NCI-H2171 treated with DMSO at 0.1 percent for 48 hours (cell line): ENCODE data around the gene MS4A18.
A peak's percentile ranks its signal among the peaks of the same experiment; 100 is the strongest.

ENCODE experiments used
- DNase-seq: peaks from one replicate; lab custom pipeline; 2025; lab: John Stamatoyannopoulos, UW

MS4A18 gene

DNA sequence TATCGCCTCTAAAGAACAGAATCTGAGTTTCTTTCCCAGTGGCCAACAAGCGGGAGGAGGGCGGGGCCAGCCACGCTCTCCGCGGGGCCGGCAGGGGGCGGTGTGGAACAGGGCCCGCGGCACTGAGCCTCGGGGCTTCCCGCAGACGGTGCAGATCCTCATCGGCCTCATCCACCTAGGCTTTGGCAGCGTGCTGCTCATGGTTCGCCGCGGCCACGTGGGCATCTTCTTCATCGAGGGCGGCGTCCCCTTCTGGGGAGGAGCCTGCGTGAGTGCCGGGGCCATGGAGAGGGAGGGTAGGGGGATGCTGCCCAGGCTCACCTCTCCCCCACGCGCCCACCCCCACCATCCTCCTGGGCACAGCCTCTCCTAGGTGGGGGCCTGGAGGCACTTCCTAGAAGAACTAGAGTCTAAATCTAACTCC, 42.9 kb downstream of the MS4A18 start:
- DNase-seq: no peak

DNA sequence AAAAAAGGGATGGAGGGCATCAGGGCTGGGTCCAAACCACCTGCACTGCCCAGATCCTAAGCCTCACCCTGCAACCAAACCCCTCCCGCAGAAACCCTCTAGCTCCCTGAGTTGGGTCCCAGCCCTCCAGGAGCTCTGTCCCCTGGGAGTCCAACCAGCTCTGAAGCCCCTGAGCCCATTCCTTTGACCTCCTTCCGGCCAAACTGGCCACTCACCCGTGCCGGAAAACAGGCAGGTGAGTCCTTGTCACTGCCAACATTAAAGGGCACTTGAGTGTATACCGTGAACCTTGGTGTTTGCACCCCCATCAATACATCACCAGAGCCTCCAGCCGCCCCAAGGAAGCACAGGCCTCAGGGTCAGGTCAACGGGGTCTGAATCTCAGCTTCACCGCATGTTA, 43.7 kb downstream of the MS4A18 start:
- no peak for DNase-seq

DNA sequence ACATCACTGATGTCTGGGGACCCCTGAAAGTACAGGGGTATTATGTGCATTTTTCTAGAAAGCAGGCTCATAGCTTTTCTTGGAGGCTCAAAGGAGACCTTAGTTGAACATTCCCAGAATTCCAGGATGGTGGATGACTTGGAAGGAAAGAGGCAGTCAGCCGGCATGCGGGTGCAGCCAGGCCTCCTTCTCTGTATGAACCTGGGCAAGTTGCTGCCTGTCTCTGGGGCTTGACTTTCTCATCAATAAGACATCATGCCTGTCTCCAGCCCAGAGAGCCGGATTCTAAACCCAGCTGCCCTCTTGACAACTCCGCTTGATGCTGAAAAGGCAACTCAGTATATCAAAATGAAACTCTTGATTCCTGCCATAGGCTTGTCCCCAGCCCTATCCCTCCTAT, 44.8 kb downstream of the MS4A18 start:
- DNase-seq: no peak

DNA sequence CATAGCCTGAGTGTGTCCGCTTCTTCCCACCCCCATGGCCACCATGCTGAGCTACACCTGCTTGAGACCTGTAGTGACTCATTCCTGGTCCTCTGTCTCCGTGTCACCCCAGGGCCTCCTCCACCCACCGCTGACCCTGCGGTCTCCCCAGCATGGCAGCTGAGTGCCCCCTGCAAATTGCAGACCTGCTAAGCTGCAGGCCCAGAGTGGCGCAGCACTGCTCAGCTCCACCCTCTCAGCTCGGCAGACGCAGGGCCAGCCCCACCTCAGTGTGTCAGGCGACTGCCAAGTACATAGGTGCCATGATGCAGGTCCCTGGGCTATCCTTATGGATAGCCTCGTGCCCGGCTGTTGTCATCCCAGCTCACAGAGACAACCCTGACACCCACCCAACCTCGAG, 45.3 kb downstream of the MS4A18 start:
- DNase-seq: no peak

DNA sequence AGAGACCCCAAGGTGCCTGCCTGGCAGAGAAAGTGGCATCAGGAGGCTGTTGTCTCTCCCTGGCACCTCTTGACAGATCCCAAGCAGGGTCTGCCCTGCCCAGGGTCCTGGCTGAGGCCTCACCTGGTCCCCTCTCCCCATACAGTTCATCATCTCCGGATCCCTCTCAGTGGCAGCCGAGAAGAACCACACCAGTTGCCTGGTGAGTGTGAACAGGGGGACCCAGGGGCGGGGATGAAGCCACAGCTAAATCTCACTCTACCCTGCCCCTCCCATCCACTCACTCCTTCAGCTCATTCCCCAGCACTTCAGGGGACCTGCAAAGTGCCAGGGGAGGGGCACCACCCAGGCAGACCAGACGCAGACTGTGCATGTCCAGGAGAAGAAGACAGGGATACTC, 46.6 kb downstream of the MS4A18 start:
- DNase-seq: no peak

DNA sequence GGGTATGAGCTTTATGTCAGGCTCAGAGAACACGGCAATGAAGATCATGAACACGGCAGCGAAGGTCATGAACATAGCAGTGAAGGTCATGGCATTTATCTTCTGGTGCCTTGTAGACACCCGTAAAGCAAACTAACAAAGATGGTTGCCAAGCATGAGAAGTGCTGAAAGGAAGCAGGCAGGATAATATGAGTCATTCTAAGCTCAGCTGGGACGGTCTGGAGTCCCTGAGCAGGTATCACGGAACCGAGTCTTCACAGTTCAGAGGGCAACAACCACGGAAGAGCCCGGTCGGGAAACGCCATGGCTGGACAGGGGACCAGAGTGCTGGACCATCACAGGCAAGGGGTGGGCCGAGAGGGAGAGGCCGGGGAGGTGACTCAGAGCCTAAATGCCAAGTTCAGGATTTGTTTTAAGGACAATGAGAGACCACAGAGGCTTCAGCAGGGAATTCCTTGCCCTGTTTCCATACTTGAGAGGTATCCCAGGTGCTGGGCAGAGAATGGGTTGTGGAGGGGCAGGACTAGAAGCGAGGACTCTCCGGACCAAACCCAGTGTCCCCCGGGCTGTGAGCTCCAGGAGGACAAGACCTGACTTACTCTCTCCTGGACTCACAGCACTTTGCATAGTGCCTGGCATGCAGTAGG, 47.5 kb downstream of the MS4A18 start:
- DNase-seq: no peak

DNA sequence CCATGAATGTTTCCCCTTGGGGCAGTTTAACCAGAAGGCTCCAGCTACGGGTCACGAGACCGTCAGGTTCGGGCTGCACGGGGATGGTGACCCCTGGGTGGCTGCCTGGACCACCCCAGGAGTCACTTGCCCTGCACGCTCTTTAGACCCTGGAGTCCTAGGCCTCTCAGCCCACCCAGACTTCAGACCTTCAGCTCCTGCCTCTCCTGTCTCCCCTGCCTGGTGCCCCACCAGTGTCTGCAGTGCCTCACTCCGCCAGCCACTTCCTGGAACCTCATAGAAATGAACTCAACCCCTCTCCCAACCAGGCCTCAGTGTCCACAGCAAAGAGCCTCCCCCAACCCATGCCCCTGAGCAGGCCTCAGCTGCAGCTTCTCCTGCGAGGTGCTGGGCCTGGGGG, 48.1 kb downstream of the MS4A18 start:
- no peak for DNase-seq

DNA sequence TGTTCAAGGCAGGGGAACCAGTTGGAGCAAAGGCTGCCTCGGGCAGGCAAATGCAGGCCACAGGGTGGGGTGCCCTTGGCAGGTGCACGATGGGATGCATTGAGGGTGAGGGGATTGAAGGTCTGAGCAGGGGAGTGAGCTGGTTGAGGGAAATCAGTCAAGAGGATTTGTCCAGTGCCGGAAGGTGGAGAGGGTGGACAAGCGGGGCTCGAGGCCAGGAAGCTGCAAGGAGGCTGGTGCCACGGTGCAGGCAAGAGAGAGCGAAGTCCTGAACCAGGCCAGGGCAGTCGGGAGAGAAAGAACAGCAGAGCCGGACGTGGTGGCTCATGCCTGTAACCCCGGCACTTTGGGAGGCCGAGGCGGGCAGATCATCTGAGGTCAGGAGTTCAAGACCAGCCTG, 50.2 kb downstream of the MS4A18 start:
- no peak for DNase-seq

DNA sequence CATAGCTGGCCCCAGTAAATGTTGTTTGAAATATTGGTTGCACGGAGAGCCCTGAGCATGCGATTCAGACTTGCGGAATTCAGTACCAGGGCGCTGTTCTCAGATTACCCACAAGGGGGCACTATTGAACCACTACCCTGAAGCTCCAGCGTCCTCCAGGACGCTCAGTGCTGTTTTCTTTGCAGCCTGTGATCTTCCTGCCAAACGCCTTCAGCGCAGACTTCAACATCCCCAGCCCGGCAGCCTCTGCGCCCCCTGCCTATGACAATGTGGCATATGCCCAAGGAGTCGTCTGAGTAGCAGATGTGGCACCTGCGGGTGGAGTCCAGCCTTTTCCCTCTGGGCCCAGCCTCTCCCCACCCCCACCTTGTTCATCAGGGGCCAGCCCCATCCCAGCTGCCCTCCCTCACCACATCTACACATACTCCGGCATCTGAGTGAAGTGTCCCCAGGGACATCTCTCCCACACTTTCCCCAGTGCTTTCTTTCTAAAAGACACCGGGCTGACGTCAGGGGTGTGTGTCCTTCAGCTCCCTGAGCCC, 51.0 kb downstream of the MS4A18 start:
- DNase-seq: peak; percentile 98

DNA sequence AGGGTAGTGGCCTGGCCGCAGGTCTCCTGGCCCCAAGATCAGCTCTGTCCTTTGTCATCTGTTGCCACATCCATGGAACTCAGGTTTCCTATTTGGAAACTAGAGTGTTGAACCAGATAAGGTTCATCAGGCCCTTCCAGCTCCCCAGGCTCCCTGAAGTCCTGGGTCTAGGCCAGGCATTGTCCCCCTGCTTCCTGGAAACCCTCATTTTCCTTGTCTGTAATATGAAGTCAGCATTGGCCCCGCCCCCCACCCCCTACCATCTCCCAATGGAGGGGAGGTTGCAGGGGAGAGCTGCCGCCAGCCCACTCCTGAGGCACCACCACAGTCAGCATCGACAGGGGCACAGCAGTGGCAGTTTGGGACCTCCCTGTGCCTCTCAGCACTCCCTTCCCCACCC, 51.6 kb downstream of the MS4A18 start:
- DNase-seq: no peak

DNA sequence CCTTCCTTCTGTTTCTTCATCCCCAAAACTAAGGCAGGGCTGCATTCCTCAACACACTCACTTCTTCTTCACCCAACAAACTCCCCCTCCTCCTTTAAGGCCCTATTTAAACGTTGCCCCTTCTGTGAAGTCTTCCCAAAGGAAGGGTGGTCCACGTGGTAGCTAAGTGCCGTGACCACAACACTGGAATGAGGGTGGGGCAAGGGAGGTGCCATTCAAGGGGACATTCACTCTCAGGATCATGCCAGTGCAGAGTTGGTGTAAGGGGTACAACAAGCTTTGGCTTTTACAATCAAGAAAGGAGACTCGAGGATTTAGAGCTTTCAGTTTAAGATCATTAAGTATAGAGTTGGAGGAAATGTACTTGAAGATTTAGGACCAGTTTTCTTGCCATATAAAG, 52.6 kb downstream of the MS4A18 start:
- no peak for DNase-seq

DNA sequence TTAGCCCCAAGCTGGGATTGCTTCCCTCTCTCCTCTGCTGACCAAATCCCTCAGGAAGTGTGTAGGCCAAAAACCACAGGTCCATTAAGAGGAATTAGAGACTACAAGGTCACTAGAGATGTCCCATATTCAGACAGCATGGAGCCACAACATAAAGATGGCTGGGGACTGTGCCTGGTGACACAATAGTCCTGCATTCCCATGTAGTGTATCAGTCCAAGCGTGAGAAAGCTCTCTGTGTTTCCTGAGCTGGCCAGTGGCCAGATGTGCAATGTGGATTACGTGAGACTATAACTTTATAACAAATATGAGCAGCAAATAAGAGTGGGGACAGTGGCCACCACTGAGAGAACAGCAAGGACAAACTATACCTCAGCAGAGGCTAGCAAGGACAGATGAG, 53.1 kb downstream of the MS4A18 start:
- DNase-seq: no peak

DNA sequence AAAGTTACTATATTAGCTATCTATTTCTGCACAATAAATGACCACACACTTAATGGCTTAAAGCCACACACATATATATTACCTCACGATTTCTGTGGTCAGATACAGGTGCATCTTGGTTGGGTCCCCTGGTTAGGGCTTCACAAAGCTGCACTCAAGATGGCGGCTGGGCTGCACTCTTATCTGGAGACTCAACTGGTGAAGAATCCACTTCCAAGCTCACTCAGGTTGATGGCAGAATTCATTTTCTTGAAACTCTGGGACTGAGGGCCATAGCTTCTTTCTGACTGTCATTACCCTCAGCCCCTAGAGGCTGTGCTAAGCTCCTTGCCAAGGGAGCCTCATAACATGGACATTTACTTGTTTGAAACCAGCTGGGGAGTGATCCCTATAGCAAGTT, 55.5 kb downstream of the MS4A18 start:
- DNase-seq: no peak

DNA sequence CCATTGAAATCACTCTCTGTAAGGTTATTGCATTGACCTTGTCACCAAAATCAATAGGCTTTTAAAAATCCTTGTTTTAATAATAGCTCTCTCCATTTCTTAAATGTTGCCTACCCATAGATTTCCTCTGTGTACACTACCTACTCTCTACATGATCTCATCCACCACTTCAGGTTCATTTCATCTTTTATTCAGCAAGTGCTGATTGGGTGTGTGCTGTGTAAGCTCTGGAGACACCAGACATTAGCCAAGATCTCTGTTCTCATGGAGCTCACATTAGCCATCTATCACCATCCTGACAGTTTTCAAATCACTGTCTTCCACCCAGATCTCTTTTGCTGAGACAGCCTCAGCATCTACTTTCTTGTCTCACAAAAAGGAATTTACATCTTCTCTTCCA, 56.3 kb downstream of the MS4A18 start:
- no peak for DNase-seq

DNA sequence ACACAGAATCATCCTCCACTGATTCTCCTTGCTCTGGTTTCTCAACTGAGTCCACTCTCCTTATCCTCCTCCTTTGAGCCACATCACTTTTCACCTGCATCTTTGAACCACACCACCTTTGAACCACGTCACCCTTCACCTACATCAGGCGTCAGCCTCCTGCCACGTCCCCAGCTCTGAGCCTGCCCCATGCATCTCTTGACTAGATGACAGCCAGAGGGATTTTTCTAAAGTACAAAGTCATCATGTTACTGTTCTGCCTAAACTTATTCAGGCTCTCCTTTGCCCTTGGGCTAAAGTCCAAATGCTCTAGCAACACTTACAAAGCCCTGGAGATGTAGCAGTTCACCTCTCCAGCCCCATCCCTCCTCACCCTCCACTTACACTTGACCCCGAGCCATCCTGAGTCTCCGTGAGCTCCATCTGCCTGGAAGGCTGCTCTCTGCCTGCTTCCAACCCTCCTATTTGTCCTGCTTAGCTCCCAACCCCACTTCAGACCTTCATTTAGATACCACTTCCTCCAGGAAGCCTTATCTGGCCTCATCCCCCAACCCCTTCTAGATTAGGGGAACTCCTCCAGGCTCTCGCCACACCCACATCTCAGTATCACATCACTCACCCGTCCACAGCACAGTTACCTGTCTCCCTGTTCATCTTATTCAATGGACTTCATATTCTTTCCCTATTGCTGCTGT, 56.9 kb downstream of the MS4A18 start:
- no peak for DNase-seq

DNA sequence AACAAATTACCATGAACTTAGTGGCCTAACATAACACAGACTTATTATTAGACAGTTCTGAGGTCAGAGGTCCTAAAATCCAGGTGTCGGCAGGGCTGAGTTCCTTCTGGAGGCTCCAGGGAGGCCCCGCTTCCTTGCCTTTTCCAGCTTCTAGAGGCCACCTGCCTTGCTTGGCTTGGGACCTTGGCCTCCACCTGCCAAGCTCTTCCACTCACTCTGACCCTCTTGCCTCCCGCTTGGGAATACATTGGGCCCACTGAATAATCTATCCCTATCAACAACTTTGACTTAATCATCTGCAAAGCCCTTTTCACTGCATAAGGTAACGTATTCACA, 57.4 kb downstream of the MS4A18 start:
- no peak for DNase-seq

DNA sequence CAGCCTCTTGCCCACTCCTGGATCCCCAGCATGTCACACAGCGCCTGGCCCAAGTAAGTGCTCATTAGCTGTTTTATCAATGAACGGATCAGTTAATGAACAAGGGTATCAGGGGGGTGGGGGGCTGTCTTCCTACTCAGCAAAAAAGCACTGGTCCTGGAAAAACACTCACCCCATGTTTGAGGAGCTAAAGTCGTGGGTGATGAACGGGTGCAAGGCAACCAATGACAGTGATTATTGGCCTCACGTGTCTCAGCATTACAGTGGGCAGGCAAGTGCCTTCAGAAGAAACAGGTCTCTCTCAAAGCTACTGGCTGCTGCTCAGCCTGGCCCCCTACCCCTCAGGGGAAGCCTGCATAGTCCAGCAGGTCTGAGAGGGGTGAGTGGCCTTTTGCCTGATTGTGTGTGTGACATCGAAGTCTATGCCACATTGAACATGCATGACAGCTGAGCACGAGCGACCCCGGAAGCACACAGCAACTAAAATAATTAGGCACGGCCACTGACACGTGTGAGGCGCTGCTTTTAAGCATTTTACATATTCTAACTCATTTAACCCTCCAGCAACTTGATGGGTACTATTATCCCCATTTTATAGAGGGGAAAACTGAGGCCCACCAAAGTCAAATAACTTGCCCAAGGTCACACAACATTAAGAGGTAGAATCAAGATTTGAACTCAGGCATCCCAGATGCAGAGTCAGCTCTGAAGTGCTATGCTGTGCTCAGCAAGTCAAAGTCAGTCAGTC, 58.0 kb downstream of the MS4A18 start:
- no peak for DNase-seq

DNA sequence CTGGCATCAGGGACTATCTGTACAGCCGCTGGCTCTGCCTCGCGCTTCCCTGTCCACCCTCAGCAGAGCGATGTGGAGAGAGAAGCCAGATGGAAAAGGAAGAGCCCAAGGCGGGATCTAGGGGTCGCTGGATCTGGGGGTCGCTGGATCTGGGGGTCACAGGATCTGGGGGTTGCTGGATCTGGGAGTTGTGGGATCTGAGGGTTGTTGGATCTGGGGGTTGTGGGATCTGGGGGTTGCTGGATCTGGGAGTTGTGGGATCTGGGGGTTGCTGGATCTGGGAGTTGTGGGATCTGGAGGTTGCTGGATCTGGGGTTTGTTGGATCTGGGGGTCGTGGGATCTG, 58.6 kb downstream of the MS4A18 start:
- DNase-seq: no peak

DNA sequence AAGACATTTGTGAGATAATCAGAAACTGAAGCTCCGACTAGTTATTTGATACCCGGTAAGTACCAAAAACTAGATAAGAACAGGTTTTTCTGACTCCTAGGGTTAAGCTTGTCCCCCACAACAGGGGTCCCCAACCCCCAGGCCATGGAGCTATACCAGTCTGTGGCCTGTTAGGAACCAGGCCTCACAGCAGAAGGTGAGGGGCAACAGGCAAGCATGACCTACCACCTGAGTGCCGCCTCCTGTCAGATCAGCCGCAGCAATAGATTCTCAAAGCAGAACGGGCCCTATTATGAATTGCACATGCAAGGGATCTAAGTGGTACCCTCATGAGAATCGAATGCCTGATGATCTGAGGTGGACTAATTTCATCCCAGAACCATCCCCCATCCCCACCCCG, 59.4 kb downstream of the MS4A18 start:
- DNase-seq: no peak

DNA sequence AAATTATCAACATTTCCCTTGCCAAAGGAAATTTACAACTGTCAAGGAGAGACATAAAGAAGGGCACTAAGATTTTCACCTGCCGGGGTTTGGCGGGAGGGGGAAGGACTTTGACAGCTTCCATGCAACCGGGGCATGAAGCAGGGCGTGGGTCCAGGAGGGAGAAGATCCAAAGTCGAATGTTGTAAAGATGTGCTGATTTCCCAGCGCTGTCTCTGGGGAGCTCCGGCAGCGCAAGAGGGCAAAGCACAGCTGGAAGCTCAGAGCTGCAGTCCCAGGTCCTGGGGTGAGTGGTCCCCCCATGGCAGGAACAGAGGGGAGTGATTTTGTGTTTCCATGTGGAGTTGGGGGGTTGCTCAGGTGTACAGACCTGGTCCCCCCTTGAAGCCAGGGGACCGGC, 60.6 kb downstream of the MS4A18 start, which contains the start of gene MS4A10:
Gene MS4A10, plus strand, starts transcription at position 198 of the 400 bp plus-strand sequence. CDS start 5,003 bp downstream, outside the sequence.
- DNase-seq: no peak

DNA sequence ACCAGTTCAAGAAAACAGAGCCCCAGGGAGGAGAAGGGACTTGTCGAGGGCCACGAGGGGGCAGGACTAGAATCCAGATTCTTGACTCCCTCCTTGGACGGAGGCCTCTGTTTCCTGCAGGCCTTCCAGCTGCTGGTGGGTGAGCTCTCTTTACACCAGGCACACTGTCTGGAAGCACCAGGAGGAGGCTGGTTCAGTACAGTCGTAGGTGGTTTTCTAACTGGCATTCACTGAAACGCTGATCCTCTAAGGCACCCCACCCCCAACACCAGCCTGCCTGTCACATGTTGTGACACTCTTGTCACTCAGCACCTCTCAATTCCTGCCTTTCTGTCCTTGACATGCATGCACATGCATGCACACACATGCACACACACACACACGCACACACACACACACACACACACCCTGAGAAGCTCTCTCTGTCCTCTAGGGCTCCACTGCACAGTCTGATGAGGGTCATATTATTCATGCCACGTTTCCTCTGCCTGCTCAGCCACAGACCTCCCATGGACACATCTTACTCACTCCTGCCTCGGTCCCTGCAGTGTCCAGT, 61.4 kb downstream of the MS4A18 start:
- DNase-seq: peak; percentile 36

DNA sequence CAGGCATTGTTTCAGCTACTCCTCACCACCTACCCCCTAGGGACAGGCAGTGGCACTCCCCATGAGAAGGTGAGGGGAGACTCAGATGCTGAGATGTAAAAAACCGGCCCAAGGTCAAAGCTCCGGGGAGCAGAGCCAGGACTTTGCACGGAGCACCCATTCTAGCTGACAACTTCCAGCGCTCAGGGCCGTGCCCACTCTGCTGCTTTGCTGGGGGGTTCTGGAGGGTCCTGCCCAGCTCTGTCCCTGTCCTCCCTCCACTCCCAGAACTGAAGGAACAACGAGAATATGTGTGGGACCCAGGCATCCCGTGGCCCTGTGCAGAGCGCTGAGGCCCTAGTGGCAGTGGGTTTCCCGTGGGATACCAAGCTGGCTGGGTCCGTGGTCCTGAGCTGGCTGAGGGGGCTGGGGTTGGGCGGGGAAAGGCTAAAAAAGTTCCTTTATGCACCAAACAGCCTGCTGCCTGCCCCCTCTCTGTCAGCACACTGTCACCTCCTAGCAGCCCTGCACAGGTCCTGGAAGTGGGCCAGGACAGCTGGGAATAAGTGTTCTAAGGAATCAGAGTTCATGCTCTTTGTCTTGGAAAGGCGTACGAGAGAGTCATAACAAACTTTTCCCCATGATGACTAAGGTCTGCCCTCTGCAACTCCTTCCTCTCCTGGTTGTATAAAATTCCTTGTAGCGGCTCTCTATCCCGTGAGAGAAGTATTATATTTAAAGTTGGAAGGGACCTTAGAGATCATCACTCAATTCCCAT, 62.5 kb downstream of the MS4A18 start:
- DNase-seq: peak; percentile 81
